Parathyroid adenoma (tissue), 2 donors: ENCODE measurements around the gene PARP8.
"Not testable (repeated sequence)": the region's sequence is repeated elsewhere in the genome, so short reads cannot be mapped to it uniquely, and the experiment has no call there.

ENCODE experiments used
- H2AFZ ChIP-seq: fragments of 300-600 bp; sonication (generic); one replicate; pipeline ENCODE4 v1.7.0; 2017; ENCODE audit warnings: antibody characterized with exemption, mild to moderate bottlenecking
- H3K27ac ChIP-seq: fragments of 300-600 bp; sonication (generic); one replicate; pipeline ENCODE4 v1.7.0; 2017
- H3K27me3 ChIP-seq: fragments of 300-600 bp; sonication (generic); one replicate; pipeline ENCODE4 v1.7.0; 2017; ENCODE audit warnings: low read length; ENCODE audit not compliant: control insufficient read depth, insufficient read depth
- H3K36me3 ChIP-seq: fragments of 300-600 bp; sonication (generic); one replicate; pipeline ENCODE4 v1.7.0; 2017; ENCODE audit warnings: low read length; ENCODE audit not compliant: control insufficient read depth, insufficient read depth
- H3K4me1 ChIP-seq: fragments of 300-600 bp; sonication (generic); one replicate; pipeline ENCODE4 v1.7.0; 2017; ENCODE audit warnings: control low read depth
- H3K4me2 ChIP-seq: fragments of 300-600 bp; sonication (generic); one replicate; pipeline ENCODE4 v1.7.0; 2017; ENCODE audit warnings: low read length
- H3K4me3 ChIP-seq: fragments of 300-600 bp; sonication (generic); one replicate; pipeline ENCODE4 v1.7.0; 2017; ENCODE audit warnings: low read depth, low read length
- H3K79me2 ChIP-seq: fragments of 300-600 bp; sonication (generic); one replicate; pipeline ENCODE4 v1.7.0; 2017; ENCODE audit warnings: control low read depth
- H3K9ac ChIP-seq: fragments of 300-600 bp; sonication (generic); one replicate; pipeline ENCODE4 v1.7.0; 2017; ENCODE audit warnings: mild to moderate bottlenecking
- H3K9me3 ChIP-seq: fragments of 300-600 bp; sonication (generic); one replicate; pipeline ENCODE4 v1.7.0; 2017; ENCODE audit warnings: low read length; ENCODE audit not compliant: control insufficient read depth
- TF ChIP-seq, protein P1 (sequence below): fragments of 300-600 bp; sonication (generic); IDR thresholded peaks from one replicate; pipeline ENCODE4 v1.7.0; 2017; ENCODE audit warnings: antibody characterized with exemption, mild to moderate bottlenecking
- donor health status: primary hyperparathyroidism.

PARP8 gene

GRCh38 chr5:50684721-50685120, 18.3 kb downstream of the PARP8 start:
- H2AFZ ChIP-seq: no peak overlapping the region
- H3K79me2 ChIP-seq: peaks cover 40% of the 10 kb centered on the region
- H3K27me3 ChIP-seq: no peaks in the 10 kb centered on the region
- no peaks in the 10 kb centered on the region for H3K9me3 ChIP-seq
- H3K4me3 ChIP-seq: no peak overlapping the region
- TF ChIP-seq, protein P1, sequence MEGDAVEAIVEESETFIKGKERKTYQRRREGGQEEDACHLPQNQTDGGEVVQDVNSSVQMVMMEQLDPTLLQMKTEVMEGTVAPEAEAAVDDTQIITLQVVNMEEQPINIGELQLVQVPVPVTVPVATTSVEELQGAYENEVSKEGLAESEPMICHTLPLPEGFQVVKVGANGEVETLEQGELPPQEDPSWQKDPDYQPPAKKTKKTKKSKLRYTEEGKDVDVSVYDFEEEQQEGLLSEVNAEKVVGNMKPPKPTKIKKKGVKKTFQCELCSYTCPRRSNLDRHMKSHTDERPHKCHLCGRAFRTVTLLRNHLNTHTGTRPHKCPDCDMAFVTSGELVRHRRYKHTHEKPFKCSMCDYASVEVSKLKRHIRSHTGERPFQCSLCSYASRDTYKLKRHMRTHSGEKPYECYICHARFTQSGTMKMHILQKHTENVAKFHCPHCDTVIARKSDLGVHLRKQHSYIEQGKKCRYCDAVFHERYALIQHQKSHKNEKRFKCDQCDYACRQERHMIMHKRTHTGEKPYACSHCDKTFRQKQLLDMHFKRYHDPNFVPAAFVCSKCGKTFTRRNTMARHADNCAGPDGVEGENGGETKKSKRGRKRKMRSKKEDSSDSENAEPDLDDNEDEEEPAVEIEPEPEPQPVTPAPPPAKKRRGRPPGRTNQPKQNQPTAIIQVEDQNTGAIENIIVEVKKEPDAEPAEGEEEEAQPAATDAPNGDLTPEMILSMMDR: no peak
- no peak overlapping the region for H3K27ac ChIP-seq
- H3K9ac ChIP-seq: no peak overlapping the region
- H3K4me1 ChIP-seq: peaks cover 9% of the 10 kb centered on the region
- H3K36me3 ChIP-seq: no peaks in the 10 kb centered on the region
- no peak overlapping the region for H3K4me2 ChIP-seq

DNA sequence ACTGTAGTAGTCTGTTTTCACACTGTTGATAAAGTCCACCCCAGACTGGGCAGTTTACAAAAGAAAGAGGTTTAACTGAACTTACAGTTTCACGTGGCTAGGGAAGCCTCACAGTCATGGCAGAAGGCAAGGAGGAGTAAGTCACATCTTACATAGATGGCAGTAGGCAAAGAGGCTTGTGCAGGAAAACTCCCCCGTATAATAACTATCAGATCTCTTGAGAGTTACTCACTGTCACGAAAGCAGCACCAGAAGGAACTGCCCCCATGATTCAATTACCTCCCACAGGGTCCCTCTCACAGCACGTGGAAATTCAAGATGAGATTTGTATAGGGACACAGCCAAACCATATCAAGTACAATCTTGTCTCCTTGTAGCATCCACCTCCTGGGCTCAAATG, 21.1 kb downstream of the PARP8 start:
- H2AFZ ChIP-seq: no peak overlapping the region
- no peaks in the 10 kb centered on the region for H3K36me3 ChIP-seq
- TF ChIP-seq, protein P1: no peak
- no peaks in the 10 kb centered on the region for H3K27me3 ChIP-seq
- no peak overlapping the region for H3K4me2 ChIP-seq
- H3K9ac ChIP-seq: no peak overlapping the region
- H3K27ac ChIP-seq: no peak overlapping the region
- peaks cover 7% of the 10 kb centered on the region for H3K4me1 ChIP-seq
- peaks cover 40% of the 10 kb centered on the region for H3K79me2 ChIP-seq
- H3K9me3 ChIP-seq: no peaks in the 10 kb centered on the region
- H3K4me3 ChIP-seq: no peak overlapping the region

DNA sequence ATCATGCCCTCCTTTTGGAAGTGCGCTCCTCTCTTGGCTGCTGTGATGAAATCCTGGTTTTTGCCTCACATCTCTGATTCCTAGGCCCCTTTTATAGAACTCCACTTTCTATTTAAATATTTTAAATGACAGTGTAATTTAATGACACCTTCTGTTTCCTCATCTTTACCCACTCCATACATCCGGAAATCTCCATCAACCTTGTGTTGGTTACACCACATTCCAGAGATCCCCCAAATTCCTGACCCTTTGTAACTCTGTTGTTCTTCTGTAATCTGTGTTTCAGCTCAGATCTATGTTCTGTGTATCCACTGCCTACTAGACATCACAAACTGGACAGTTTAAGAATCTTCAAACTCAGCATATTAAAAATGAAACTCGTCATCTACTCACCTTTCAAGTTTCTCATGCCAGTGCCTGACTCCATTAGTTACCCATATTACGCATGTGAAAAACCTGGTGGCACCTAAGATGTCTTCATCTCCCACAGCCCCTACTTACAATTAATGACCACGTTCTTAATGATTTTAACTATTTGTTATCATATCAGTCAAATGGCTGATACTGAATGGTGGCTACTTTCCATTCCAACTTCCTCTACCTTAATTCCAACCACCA, 25.1 kb downstream of the PARP8 start:
- Histone ChIP-seq H3K27me3 (no peaks in the 10 kb centered on the region), H3K9ac (no peak overlapping the region), H3K4me3 (no peak overlapping the region), H2AFZ (peak overlapping the region; percentile 14), H3K4me1 (no peaks in the 10 kb centered on the region), H3K27ac (peak overlapping the region; percentile 37), H3K79me2 (peaks cover 25% of the 10 kb centered on the region), H3K9me3 (no peaks in the 10 kb centered on the region), H3K4me2 (no peak overlapping the region), H3K36me3 (no peaks in the 10 kb centered on the region)
- TF ChIP-seq, protein P1: no peak

DNA sequence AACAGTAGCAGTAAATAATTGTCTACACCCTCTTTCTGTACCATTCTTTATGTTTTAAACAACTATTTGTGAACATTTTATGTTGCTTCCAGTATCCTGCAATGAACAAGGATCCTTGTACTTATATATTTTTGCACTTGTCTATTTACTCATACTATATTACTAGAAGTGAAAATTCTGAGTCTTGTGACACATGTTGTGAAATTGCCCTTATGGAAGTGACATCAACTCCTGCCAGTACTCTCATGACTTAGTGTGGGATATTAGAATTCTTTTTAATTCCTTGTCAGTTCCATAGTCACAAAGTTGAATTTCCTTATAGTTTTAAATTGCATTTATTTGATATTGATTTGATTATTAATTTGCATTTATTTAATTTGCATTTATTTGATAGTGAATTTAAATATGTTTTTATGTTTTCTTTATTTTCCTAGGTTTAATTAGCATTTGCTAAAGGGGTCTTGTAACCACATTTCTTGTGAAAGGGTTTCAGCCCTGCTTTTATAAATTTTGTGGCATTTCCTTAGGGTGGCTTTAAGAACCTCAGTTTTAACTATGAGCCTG, 27.7 kb downstream of the PARP8 start:
- no peak overlapping the region for H3K9ac ChIP-seq
- no peaks in the 10 kb centered on the region for H3K4me1 ChIP-seq
- no peaks in the 10 kb centered on the region for H3K27me3 ChIP-seq
- TF ChIP-seq, protein P1: no peak
- H2AFZ ChIP-seq: no peak overlapping the region
- H3K9me3 ChIP-seq: no peaks in the 10 kb centered on the region
- H3K4me2 ChIP-seq: no peak overlapping the region
- H3K4me3 ChIP-seq: no peak overlapping the region
- peaks cover 22% of the 10 kb centered on the region for H3K79me2 ChIP-seq
- H3K27ac ChIP-seq: no peak overlapping the region
- H3K36me3 ChIP-seq: no peaks in the 10 kb centered on the region

- not testable (repeated sequence) for H3K4me3 ChIP-seq, H3K27me3 ChIP-seq, H2AFZ ChIP-seq, H3K27ac ChIP-seq, H3K4me1 ChIP-seq, H3K9me3 ChIP-seq, H3K4me2 ChIP-seq, H3K9ac ChIP-seq, H3K36me3 ChIP-seq
- peaks cover 25% of the 10 kb centered on the region for H3K79me2 ChIP-seq
Measured at GRCh38 chr5:50694626-50695025, 28.2 kb downstream of the PARP8 start.
